ENCODE results near the gene BIRC2. TPM values are rescaled to one million over a fixed set of nuclear protein-coding genes. Genes with fewer than 3 reads are reported as not detected.

BIRC2 gene
- total and polyA plus RNA-seq, 9 of the 15 experiments (the other 6 are each of a cell fraction or from before 2014, with no cell fraction given) = 14.3 to 45.9 (median 20.7) TPM

- TF ChIP-seq, protein P1, sequence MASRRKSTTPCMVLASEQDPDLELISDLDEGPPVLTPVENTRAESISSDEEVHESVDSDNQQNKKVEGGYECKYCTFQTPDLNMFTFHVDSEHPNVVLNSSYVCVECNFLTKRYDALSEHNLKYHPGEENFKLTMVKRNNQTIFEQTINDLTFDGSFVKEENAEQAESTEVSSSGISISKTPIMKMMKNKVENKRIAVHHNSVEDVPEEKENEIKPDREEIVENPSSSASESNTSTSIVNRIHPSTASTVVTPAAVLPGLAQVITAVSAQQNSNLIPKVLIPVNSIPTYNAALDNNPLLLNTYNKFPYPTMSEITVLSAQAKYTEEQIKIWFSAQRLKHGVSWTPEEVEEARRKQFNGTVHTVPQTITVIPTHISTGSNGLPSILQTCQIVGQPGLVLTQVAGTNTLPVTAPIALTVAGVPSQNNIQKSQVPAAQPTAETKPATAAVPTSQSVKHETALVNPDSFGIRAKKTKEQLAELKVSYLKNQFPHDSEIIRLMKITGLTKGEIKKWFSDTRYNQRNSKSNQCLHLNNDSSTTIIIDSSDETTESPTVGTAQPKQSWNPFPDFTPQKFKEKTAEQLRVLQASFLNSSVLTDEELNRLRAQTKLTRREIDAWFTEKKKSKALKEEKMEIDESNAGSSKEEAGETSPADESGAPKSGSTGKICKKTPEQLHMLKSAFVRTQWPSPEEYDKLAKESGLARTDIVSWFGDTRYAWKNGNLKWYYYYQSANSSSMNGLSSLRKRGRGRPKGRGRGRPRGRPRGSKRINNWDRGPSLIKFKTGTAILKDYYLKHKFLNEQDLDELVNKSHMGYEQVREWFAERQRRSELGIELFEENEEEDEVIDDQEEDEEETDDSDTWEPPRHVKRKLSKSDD (conservative IDR thresholded peaks at IDR 0.05; ENCODE audit: low read length) = no peak
- TF ChIP-seq HDAC1 (IDR thresholded peaks at IDR 0.05) = peak; percentile 75 to 99
- no peak for TF ChIP-seq CBX2 (IDR thresholded peaks at IDR 0.05; ENCODE audit: insufficient read depth, low read length, poor library complexity, severe bottlenecking)
- no peak for TF ChIP-seq RBFOX2 (IDR thresholded peaks at IDR 0.05; ENCODE audit: low read depth, low read length)
- TF ChIP-seq NR0B1 (IDR thresholded peaks at IDR 0.05; ENCODE audit: partially characterized antibody) = no peak
- no peak for TF ChIP-seq ZNF57 (CRISPR knock-in tag; IDR thresholded peaks at IDR 0.05)
- TF ChIP-seq, protein P2, sequence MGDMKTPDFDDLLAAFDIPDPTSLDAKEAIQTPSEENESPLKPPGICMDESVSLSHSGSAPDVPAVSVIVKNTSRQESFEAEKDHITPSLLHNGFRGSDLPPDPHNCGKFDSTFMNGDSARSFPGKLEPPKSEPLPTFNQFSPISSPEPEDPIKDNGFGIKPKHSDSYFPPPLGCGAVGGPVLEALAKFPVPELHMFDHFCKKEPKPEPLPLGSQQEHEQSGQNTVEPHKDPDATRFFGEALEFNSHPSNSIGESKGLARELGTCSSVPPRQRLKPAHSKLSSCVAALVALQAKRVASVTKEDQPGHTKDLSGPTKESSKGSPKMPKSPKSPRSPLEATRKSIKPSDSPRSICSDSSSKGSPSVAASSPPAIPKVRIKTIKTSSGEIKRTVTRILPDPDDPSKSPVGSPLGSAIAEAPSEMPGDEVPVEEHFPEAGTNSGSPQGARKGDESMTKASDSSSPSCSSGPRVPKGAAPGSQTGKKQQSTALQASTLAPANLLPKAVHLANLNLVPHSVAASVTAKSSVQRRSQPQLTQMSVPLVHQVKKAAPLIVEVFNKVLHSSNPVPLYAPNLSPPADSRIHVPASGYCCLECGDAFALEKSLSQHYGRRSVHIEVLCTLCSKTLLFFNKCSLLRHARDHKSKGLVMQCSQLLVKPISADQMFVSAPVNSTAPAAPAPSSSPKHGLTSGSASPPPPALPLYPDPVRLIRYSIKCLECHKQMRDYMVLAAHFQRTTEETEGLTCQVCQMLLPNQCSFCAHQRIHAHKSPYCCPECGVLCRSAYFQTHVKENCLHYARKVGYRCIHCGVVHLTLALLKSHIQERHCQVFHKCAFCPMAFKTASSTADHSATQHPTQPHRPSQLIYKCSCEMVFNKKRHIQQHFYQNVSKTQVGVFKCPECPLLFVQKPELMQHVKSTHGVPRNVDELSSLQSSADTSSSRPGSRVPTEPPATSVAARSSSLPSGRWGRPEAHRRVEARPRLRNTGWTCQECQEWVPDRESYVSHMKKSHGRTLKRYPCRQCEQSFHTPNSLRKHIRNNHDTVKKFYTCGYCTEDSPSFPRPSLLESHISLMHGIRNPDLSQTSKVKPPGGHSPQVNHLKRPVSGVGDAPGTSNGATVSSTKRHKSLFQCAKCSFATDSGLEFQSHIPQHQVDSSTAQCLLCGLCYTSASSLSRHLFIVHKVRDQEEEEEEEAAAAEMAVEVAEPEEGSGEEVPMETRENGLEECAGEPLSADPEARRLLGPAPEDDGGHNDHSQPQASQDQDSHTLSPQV (IDR thresholded peaks at IDR 0.05) = no peak
- no peak for TF ChIP-seq CLOCK (CRISPR knock-in tag; IDR thresholded peaks at IDR 0.05; ENCODE audit: borderline replicate concordance)
- no peak for TF ChIP-seq ZNF263 (CRISPR knock-in tag; IDR thresholded peaks at IDR 0.05; ENCODE audit: borderline replicate concordance)
- TF ChIP-seq ZNF584 (CRISPR knock-in tag; IDR thresholded peaks at IDR 0.05; ENCODE audit: low read depth) = peak; percentile 37; the same call in 1 of the 2 replicates
- TF ChIP-seq ZBTB8A (IDR thresholded peaks at IDR 0.05; ENCODE audit: partially characterized antibody) = no peak
- TF ChIP-seq STAT5A (IDR thresholded peaks at IDR 0.05; ENCODE audit: borderline replicate concordance, low read length) = peak; percentile 87
- TF ChIP-seq HNRNPUL1 (IDR thresholded peaks at IDR 0.05; ENCODE audit: low read length) = no peak
- no peak for TF ChIP-seq E2F3 (CRISPR knock-in tag; IDR thresholded peaks at IDR 0.05)
- TF ChIP-seq, protein P3, sequence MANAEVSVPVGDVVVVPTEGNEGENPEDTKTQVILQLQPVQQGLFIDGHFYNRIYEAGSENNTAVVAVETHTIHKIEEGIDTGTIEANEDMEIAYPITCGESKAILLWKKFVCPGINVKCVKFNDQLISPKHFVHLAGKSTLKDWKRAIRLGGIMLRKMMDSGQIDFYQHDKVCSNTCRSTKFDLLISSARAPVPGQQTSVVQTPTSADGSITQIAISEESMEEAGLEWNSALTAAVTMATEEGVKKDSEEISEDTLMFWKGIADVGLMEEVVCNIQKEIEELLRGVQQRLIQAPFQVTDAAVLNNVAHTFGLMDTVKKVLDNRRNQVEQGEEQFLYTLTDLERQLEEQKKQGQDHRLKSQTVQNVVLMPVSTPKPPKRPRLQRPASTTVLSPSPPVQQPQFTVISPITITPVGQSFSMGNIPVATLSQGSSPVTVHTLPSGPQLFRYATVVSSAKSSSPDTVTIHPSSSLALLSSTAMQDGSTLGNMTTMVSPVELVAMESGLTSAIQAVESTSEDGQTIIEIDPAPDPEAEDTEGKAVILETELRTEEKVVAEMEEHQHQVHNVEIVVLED (CRISPR knock-in tag; IDR thresholded peaks at IDR 0.05) = no peak
Measured at GRCh38 chr11:102341844-102342318, 5.1 kb upstream of the BIRC2 start (continued).

All from K562 (cell line).